DMS79 (cell line): ENCODE results near the gene SLC27A2.

Experiments used
- DNase-seq: peaks from one replicate; lab custom pipeline; 2025; lab: John Stamatoyannopoulos, UW

The SLC27A2 gene

GRCh38 chr15:50275091-50275490, 93.1 kb downstream of the SLC27A2 start:
- DNase-seq, result no peak

GRCh38 chr15:50275908-50276307, 93.9 kb downstream of the SLC27A2 start:
- DNase-seq, result no peak

GRCh38 chr15:50277370-50277769, 95.4 kb downstream of the SLC27A2 start:
- DNase-seq, result no peak

GRCh38 chr15:50278496-50278895, 96.5 kb downstream of the SLC27A2 start:
- DNase-seq, result no peak

- DNase-seq, result no peak
These were observed 98.3 kb downstream of the SLC27A2 start for GRCh38 chr15:50280271-50280670.

GRCh38 chr15:50281427-50281826, 99.4 kb downstream of the SLC27A2 start:
- DNase-seq, result no peak
